Erythroblast (primary cell): ENCODE results near the gene STEAP1.

ENCODE experiments used
- GATA1 ChIP-seq: IDR thresholded peaks from 2 replicates; pipeline ENCODE4 v1.6.1; 2011; ENCODE audit warnings: low read depth, mild to moderate bottlenecking, control low read depth, low read length, moderate library complexity
- POLR2A ChIP-seq: IDR thresholded peaks from 2 replicates; pipeline ENCODE4 v1.6.1; 2011; ENCODE audit warnings: mild to moderate bottlenecking, low read length

DNA sequence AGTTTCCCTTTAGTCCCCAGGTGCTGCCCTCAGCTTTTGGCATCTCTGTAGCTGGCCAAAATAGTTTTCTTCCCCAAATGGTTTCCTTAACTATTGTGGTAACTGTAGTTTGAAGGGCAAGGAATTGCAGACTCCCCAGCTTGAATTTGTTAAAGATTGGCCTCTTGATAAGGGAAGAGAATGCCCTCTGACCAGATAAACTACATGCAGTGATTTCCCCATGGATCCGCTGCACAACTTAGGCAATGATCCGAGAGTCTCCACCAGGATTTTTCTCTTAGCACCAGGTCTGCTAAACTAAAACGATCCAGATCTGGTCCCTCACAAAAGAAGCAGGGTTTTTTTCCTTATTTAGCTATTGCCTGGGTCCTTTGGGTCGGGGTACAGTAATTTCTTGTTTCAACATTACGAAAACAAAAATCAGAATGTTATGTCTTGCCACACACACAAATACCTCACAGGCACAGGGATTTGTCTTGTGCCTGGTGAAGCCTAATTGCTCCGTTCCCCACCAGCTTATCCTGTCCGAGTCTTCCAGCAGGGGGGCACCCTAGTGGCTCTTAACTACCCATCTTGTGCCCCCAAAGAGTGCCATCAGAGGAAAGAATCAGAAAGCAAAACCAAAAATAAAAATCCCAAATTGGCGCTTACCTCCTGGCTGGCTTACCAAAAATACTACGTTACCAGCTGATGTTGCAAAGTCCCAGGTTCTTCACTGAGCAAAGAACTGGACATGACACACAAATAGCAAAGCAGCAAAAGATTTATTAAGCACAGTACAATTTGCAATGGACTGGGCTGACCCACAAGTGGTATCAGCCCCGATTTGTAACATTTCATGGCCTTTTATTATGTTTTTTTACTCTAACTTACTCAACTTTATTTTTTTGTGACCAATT is 40.9 kb downstream of the STEAP1 start:
- TF ChIP-seq POLR2A (no peak), GATA1 (no peak)
